KMS-11 (cell line): ENCODE measurements around the gene CLDN7.

Experiments
- H2AFZ ChIP-seq: fragments of 200-600 bp; sonication (generic); 2 replicates; pipeline ENCODE4 v1.6.1; 2016; ENCODE audit warnings: antibody characterized with exemption, mixed run types, low read depth
- H3K27ac ChIP-seq: fragments of 200-600 bp; sonication (generic); 2 replicates; pipeline ENCODE4 v1.6.1; 2016; ENCODE audit warnings: mild to moderate bottlenecking, mixed run types
- H3K27me3 ChIP-seq: fragments of 200-600 bp; sonication (generic); 2 replicates; pipeline ENCODE4 v1.6.1; 2017; ENCODE audit warnings: mild to moderate bottlenecking, low read depth, mixed run types, moderate library complexity; ENCODE audit not compliant: insufficient read depth
- H3K36me3 ChIP-seq: fragments of 200-600 bp; sonication (generic); 2 replicates; pipeline ENCODE4 v1.6.1; 2017; ENCODE audit warnings: mild to moderate bottlenecking, mixed run types; ENCODE audit not compliant: insufficient read depth
- H3K4me1 ChIP-seq: fragments of 200-600 bp; sonication (generic); 2 replicates; pipeline ENCODE4 v1.6.1; 2016; ENCODE audit warnings: mild to moderate bottlenecking, low read depth, mixed run types; ENCODE audit not compliant: poor library complexity, severe bottlenecking
- H3K4me2 ChIP-seq: fragments of 200-600 bp; sonication (generic); 2 replicates; pipeline ENCODE4 v1.7.0; 2016; ENCODE audit warnings: mild to moderate bottlenecking, mixed run types
- H3K4me3 ChIP-seq: fragments of 200-600 bp; sonication (generic); IDR thresholded peaks from 2 replicates; pipeline ENCODE4 v1.6.1; 2017; ENCODE audit warnings: low read depth, low read length, mixed read lengths; ENCODE audit not compliant: insufficient read depth
- H3K79me2 ChIP-seq: fragments of 200-600 bp; sonication (generic); 2 replicates; pipeline ENCODE4 v1.6.1; 2016; ENCODE audit warnings: low read depth, mixed run types; ENCODE audit not compliant: insufficient read depth
- H3K9ac ChIP-seq: fragments of 200-600 bp; sonication (generic); 2 replicates; pipeline ENCODE4 v1.6.1; 2016; ENCODE audit warnings: mild to moderate bottlenecking, mixed run types
- H4K20me1 ChIP-seq: fragments of 200-600 bp; sonication (generic); 2 replicates; pipeline ENCODE4 v1.6.1; 2016; ENCODE audit warnings: mild to moderate bottlenecking, mixed run types; ENCODE audit not compliant: insufficient read depth
- TF ChIP-seq, protein P1 (sequence below): fragments of 200-600 bp; sonication (generic); conservative IDR thresholded peaks from 2 replicates; pipeline ENCODE4 v1.6.1; 2017; ENCODE audit warnings: low read depth, mild to moderate bottlenecking, antibody characterized with exemption, low read length, moderate library complexity, mixed read lengths

The CLDN7 gene

DNA sequence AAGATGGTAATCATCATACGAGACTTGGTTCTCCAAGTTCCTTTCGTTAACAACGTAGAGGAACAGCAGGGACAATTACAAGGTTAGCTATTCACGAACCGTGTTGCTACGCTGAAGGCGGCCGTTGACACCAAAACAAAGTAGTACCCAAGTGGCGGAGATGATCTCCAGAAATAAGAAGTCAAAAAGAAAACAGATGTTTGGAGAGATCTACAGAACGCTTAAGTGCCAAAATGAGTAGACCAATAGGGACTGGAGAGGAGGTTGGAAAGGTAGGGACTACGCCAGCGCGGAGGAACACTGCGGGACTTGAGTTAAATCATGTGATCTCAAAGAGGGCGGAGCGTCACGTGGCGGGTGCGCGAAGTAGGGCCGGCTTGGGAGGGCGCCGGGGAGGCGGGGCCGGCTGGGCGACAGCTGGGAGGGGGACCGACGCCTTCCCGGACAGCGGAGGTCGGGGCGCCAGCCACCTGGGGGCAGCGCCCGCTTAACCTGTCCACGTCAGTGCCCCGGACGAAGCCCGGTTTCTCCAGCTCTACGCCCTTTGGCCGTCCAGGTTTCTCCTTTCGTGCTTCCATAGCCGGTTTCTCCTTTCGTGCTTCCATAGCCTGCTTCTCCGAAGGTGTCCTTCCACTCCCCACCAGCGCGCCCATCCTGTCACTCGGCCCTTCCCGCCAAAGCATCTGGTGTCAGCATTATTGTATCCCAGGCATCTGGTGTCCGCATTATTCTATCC lies 19.4 kb downstream of the CLDN7 start:
- H2AFZ ChIP-seq = peak overlapping the region; percentile 34; the same call in 1 of the 2 replicates
- H3K27me3 ChIP-seq = no peaks in the 10 kb centered on the region
- H3K4me2 ChIP-seq = no peak overlapping the region
- no peaks in the 10 kb centered on the region for H3K4me1 ChIP-seq
- no peaks in the 10 kb centered on the region for H3K79me2 ChIP-seq
- H3K36me3 ChIP-seq = no peaks in the 10 kb centered on the region
- H3K9ac ChIP-seq = peak overlapping the region; percentile 39; the same call in 1 of the 2 replicates
- H4K20me1 ChIP-seq = no peaks in the 10 kb centered on the region
- H3K4me3 ChIP-seq = no peak overlapping the region
- H3K27ac ChIP-seq = peak overlapping the region; percentile 39
- TF ChIP-seq, protein P1, sequence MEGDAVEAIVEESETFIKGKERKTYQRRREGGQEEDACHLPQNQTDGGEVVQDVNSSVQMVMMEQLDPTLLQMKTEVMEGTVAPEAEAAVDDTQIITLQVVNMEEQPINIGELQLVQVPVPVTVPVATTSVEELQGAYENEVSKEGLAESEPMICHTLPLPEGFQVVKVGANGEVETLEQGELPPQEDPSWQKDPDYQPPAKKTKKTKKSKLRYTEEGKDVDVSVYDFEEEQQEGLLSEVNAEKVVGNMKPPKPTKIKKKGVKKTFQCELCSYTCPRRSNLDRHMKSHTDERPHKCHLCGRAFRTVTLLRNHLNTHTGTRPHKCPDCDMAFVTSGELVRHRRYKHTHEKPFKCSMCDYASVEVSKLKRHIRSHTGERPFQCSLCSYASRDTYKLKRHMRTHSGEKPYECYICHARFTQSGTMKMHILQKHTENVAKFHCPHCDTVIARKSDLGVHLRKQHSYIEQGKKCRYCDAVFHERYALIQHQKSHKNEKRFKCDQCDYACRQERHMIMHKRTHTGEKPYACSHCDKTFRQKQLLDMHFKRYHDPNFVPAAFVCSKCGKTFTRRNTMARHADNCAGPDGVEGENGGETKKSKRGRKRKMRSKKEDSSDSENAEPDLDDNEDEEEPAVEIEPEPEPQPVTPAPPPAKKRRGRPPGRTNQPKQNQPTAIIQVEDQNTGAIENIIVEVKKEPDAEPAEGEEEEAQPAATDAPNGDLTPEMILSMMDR = no peak

DNA sequence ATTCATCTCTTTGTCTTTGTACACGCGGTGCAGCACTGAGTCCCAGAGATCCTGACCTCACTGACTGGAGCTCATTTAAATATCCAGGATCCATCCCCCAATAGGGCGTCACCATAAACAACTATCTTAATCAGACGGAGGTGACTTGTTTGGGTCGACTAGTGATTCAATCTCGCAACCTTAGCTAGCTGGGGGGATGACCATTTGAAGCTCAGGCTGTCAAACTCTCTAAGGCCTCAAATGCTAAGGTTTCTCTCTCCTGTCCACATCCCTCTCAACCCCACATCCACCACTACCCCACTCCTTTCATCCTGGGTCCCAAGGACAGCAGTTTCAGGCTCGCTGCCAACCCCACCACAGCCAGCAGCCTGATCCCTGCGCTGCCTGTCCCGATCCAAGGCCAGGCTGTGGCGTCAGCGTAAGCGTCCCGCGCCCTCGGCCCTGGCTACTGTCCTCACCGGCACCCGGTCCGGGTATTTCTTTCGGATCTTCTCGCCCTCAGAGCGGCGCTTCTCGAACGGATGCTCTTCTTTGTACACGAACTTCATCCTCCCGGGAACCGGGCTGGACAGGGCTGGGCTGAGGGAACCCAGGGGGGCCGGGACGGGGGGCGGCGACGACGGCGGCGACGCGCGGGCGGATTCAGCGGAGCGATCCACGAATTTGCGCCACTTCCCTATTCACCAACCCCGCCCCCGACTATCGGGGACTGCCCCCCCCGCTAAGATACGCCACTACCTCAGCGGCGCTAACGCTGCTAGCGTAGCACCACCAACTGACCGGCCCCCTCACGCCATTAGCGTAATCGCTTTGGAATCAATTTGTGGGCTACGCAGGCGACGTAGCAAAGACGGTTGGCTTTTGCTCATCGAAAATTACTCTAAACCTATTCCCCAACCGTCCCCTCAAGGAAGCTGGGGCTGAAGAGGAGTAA lies 20.2 kb downstream of the CLDN7 start, which contains the start of gene GABARAP:
GABARAP (minus strand) TSS at position 667 of the 934 bp plus-strand sequence; CDS start at position 548, 119 bp downstream.
- peak within 1 kb of the TSS; percentile 39; the same call in 1 of the 2 replicates for H3K9ac ChIP-seq
- no peaks in the 10 kb centered on the region for H3K79me2 ChIP-seq
- H3K27me3 ChIP-seq = no peaks in the 10 kb centered on the region
- peak within 1 kb of the TSS; percentile 45; the same call in 1 of the 2 replicates for H3K4me2 ChIP-seq
- TF ChIP-seq, protein P1 = no peak
- no peaks in the 10 kb centered on the region for H3K36me3 ChIP-seq
- peak within 1 kb of the TSS; percentile 39 for H3K27ac ChIP-seq
- no peaks in the 10 kb centered on the region for H3K4me1 ChIP-seq
- peak within 1 kb of the TSS; percentile 34; the same call in 1 of the 2 replicates for H2AFZ ChIP-seq
- no peak within 1 kb of the TSS for H3K4me3 ChIP-seq
- H4K20me1 ChIP-seq = no peaks in the 10 kb centered on the region

DNA sequence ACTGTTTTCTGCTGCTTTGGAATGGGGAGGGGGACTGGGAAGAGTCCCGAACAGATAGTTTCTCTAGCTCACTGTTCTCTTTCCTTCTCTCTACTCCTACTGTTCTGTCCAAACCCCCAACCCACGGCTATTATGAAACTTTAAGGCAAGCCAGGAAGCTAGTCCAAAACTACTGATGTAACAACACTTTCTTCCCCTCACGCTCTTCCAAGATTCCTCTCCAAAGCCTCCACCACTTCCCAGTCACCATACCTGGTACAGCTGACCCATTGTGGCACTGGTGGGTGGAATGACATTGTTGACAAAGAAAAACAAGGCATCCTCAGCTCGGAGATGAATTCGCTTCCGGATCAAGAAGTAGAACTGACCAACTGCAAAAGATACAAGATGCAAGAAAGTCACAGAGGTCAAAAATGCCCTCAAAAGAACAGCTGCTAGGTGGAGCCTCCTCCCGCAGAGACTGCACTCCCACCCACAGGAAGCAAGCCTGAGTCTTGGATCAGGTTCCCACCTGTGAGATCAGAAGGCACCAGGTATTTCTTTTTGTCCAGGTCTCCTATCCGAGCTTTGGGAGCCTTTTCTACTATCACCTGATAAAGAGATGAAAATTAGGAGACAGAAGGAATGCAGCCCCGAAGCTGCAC lies 21.1 kb downstream of the CLDN7 start:
- Histone ChIP-seq H3K36me3 (no peaks in the 10 kb centered on the region), H4K20me1 (no peaks in the 10 kb centered on the region), H3K79me2 (no peaks in the 10 kb centered on the region), H3K4me2 (peak overlapping the region; percentile 45; the same call in 1 of the 2 replicates), H3K27ac (peak overlapping the region; percentile 22; the same call in 1 of the 2 replicates), H3K9ac (peak overlapping the region; percentile 37; the same call in 1 of the 2 replicates), H2AFZ (no peak overlapping the region), H3K4me3 (no peak overlapping the region), H3K27me3 (no peaks in the 10 kb centered on the region), H3K4me1 (no peaks in the 10 kb centered on the region)
- TF ChIP-seq, protein P1 = no peak

DNA sequence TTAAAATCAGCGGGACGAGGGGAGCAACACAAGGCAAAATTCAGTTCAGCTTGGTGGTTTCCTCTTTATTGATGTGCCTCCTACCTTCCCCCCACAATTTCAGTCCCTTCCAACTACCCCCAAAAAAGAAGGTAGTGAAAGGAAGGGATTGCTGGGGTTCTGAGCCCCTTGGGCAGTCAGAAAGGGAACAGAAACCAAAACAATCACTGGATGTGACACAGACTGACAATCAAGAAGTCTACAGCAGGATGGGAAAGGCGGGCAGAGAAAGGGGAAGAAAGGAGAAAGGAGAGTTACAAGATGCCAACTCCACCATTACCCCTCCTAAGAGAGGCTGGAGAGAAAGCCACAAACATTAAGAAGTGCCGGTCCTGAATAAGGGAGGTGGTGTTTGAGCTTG lies 21.9 kb downstream of the CLDN7 start:
- Histone ChIP-seq H2AFZ (no peak overlapping the region), H3K79me2 (no peaks in the 10 kb centered on the region), H3K27ac (no peak overlapping the region), H3K4me1 (no peaks in the 10 kb centered on the region), H3K36me3 (no peaks in the 10 kb centered on the region), H3K4me2 (no peak overlapping the region), H4K20me1 (no peaks in the 10 kb centered on the region), H3K27me3 (no peaks in the 10 kb centered on the region), H3K9ac (no peak overlapping the region), H3K4me3 (no peak overlapping the region)
- TF ChIP-seq, protein P1 = no peak
